Stimulated activated CD4-positive, alpha-beta T cell treated with anti-CD3 and anti-CD28 coated beads, Interleukin-1b, Interleukin-23, amount 100 ng/mL, for 1 hour (primary cell): ENCODE data around the gene CFL1.
"Not testable (repeated sequence)": the region's sequence is repeated elsewhere in the genome, so short reads cannot be mapped to it uniquely, and the experiment has no call there.

Source experiments
- DNase-seq, 2 donors: peaks; one replicate each; pipeline ENCODE4 v3.0.0-alpha.2; 2020; ENCODE audit warnings: low read depth in 2 of 2

Gene CFL1

DNA sequence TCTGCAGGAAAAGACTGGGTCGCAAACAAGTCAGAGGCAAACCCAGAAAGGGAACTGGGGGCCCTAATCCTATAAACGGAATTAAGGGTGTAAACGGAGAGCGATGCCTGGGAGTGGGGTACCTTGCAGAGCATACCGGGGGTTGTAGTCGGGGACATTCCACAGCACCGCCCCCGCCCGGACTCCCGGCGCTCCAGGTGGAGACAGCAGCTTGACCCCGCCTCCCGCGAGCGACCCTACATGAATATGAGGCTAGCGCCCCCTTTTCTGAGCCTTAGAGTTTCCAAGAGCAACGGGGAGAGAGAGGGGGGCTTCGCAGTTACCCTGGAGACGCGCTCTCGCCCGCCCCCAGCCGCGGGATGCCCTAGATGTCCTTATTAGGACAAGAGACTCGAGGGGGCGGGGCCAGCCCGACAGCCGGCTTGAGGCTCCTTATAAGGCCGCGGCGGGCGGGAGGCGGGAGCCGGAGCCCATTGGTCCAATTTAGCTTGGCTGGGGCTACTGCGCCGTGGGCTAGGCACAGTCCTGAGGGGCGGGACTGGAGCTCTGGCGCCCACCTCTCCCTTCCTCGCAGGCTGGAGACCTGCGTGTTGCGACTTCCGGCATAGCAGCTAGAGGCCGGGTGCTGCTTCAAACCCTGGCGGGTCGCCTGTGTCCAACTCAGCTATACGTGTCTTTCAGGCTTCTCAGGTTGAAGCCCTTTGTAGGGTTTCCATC is 1.3 kb upstream of the CFL1 start:
- peak; percentile 95 to 96 for DNase-seq

- DNase-seq: no peak
Measured at GRCh38 chr11:65858681-65859087, 704 bp upstream of the CFL1 start.

DNA sequence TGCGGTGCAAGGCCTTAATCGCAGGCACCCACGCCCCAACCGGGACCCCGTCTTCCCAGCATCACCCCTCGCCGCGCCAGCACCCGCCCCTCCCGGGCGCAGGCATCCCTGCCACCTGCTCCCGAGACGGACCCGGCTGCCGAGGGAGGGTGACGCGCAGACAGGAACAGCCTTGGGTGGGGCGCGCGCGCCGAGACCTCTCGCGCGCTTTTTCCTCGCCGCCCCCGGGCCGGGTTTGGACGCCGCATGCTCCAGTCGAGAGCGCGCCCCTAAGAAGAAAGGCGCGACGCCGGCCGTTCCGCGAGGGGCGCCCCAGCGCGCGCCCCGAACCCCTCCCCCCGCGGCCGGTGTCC is 504 bp downstream of the CFL1 start:
- peak in 1 of 2 donors; percentile 34 for DNase-seq

DNA sequence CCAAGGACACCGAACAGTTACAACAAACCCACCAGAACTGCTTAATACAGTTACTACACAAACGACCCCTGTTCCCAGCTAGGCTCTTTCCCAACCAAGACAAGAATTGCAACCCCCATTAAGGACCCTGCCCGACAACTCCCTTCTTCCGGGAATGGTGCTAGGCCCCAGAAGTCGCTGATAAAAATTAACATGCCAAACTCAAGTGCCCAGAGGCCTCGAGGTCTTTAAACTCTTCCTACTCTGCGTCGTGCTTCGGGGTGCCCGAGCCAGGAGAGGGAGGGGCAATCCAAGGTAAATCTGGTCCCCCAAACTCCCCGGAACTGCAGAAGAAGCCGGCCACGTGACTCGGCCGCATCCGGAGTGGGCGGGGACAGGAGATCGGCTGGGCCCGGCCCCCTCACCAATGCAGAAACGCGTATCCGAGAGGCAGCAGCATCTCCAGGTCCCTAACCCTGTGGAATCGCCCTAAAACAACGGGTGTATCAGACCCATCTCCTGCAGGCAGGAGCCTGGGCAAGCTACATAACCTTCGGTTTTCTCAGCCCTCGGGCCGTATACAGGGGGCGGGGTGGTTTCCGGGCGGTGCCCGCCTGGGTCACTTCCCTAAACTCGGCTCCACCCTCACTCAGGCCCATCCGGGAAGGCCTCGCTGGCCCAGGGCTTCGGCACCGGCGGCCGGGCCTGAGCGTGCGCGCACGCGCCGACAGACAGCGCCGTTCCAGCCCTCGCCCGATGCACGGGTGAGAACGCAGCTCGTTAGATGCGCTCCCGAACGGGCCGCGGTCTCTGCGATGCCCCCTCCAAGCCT is 1.1 kb downstream of the CFL1 start:
- DNase-seq: peak; percentile 53 to 70

DNA sequence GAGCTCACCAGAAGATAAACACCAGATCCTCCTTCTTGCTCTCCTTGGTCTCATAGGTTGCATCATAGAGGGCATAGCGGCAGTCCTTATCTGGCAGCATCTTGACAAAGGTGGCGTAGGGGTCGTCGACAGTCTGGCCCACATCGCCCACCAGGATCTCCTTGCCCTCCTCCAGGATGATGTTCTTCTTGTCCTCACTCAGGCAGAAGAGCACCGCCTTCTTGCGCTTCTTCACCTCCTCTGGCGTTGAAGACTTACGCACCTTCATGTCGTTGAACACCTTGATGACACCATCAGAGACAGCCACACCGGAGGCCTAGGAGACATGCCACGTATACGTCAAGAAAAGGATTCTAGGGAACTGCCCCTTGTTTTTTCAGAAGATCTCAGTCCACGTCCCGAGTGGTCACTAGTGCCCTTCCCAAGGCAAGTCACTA is 2.0 kb downstream of the CFL1 start:
- no peak for DNase-seq

DNA sequence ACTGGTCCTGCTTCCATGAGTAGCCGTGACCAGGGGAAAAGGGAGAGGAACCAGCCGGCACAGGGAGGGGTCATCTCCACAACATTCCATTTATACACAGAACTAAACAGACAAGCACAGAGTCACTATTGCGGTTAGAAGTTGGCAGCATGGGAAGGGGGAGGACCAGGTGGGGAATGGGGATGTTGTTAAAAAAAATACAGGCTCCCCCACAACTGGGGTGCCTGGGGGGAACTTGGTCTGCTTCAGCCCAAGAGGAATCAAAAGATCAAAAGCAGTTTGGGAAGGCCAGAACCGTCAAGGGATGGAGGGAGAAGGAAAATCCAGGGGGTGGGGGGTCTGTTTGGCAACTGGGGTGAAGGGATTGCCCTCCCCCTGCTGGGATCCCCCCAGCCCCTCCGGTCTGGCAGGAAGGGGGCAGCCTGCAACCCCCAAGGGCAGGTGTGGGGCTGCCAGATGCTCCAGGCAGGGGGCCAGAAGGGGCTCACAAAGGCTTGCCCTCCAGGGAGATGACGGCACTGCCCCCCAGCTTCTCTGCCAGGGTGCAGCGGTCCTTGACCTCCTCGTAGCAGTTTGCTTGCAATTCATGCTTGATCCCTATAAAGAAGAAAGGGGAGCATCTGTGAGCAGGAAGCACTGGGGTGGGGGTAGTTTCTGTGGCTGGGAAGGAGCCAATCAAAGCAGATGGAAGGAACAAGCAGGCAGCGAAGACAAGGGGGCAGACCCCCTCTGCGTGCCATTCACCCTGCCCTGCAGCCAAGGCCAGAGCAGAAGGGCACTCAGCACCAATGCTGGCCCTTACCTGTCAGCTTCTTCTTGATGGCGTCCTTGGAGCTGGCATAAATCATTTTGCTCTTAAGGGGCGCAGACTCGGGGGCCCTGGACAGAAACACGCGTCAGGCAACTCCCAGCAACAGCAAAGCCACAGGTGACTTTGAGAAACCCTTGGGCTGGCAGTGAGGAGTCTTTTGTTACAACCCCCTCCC is 2.8 kb downstream of the CFL1 start:
- DNase-seq: no peak

- DNase-seq: no peak
Measured at GRCh38 chr11:65854161-65854592, 3.8 kb downstream of the CFL1 start.

DNA sequence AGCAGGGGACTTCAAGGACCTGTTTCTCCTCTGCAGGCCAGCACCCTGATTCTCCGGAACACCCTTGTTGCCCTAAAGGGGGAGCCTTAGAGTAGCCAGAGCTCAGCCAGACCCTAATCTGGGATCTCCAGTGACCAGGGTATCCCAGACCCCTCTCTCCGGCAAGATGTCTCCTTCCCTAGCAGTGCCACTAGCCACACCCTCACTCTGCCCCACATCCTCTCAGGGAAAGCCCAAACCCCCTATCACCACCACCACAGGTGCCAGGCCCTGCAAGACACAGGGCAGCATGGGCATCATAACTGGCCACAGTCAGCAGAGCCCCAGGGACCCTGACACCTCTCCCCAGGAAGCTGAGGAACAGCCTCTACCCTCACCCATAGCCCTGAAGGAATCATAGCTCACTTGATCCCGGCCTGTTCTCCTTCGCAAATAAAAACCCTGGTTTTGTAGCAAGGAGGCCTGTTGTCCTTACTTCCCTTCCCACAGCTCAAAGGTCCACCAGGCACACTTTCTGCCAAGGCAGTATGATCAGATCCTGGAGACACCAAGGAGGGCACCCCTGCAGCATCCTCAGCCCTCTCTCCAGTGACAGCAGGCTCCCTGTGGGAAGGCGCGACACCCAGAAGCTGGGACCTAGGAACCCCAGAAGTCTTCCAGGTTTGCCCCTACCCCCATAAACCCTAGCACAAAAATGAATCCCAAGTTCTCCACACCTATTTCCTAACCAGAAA is 4.6 kb downstream of the CFL1 start:
- no peak for DNase-seq

DNA sequence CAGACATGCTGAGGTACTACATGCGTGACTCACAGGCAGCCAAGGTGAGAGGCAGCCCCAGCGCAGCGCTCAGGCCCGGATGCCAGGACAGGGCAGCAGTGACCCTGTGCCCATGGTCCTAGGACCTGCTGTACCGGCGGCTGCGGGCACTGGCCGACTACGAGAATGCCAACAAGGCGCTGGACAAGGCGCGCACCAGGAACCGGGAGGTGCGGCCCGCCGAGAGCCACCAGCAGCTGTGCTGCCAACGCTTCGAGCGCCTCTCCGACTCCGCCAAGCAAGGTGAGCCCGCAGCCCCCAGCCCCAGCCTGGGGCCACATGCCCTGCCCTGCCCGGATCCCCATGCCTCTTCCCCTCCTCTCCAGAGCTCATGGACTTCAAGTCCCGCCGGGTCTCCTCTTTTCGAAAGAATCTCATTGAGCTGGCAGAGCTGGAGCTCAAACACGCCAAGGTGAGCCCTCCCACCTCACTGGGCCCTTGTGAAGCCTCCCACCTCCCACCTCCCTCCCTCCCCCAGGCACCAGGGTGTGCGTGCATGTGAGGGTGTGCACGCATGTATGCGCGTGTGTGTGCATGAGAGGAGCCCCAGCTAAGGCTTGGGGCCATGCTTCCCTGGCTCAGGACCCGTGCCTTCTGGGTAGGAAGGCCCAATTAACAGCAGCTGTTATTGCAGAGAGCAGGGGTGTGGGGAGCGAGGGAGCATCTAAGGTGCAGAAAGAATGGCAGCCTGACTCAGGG is 5.3 kb downstream of the CFL1 start:
- no peak for DNase-seq

DNA sequence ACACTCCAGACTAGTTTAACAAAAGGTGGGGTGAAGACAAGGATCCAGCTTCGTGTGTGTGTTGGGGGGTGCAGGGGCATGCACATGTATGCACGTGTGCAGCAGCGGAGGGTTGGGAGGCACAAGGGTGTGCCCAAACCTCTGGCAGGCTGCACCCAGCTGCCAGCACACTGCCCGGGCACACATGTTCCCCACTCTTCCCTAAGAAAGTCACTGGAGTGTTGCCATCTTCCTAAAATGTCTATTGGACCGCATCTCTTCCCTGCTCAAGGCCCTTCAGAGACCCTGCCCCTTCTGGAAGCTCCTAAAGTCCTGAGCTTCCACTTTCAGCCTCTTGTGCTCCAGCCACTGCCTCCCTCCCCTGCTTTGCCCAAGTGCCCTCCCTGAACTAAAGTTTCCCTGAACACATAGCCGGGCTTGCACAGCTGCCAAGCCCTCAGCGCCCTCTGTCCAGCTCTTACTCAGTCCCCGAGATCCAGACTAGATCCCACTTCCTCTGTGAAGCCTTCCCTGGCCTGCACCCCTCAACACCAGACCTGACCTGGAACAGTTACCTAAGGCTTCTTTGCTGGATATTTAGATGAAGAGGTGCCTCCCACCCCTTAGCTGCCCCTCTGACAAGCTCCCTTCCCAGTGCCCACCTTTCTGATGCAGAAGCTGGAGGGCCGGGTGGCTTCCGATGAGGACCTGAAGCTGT is 6.0 kb downstream of the CFL1 start:
- no peak for DNase-seq

DNA sequence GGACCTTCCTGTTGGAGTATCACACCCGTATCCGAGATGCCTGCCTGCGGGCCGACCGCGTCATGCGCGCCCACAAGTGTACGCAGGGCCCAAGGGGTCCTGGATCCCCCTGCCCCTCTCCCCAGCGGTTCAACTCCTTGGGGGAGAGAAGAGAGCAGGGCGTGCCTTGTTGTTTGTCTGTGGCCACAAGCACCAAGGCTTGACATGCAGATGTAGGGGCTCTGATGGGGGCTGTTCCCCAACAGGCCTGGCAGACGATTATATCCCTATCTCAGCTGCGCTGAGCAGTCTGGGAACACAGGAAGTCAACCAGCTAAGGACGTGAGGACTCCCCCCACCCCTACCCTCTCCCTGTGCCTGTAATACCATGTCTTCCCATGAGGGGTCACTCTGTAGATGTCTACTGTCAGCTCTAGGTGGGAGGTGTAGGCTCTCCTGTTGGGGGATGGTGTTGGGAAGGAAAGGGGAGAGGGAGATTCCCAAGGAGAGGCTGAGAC is 6.8 kb downstream of the CFL1 start:
- DNase-seq: no peak

GRCh38 chr11:65850217-65851082 is 7.5 kb downstream of the CFL1 start:
- DNase-seq: no peak

DNA sequence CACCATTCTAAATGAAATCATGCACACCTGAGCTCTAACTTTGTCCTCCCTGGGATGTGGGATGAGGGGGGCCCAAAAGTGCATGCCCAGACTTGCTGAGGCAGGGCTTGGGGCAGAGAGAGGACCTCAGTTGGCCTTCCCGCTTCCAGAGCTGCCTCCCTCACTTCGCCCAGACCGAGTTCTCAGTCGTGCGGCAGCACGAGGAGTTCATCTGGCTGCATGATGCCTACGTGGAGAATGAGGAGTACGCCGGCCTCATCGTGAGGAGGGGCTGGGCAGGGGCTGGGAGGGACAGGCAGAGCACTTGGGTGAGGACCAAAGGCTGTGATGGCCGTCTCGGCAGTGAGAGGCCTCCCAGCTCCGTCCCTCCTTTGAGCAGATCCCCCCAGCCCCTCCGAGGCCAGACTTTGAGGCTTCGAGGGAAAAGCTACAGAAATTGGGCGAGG is 8.2 kb downstream of the CFL1 start:
- no peak for DNase-seq

GRCh38 chr11:65849366-65849765 is 8.6 kb downstream of the CFL1 start:
- DNase-seq: no peak

DNA sequence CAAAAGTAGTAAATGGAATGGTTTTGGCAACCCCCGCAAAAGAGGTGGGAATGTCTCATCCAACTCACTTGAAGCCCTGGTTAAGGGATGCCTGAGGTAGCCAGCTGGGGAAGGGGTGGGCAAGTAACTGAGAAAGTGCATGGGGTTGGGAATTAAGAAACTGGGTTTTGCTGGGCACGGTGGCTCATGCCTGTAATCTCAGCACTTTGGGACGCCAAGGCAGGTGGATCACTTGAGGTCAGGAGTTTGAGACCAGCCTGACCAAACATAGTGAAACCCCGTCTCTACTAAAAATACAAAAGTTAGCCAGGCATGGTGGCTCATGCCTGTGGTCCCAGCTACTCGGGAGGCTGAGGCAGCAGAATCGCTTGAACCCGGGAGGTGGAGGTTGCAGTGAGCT is 9.3 kb downstream of the CFL1 start:
- not testable (repeated sequence) for DNase-seq

DNA sequence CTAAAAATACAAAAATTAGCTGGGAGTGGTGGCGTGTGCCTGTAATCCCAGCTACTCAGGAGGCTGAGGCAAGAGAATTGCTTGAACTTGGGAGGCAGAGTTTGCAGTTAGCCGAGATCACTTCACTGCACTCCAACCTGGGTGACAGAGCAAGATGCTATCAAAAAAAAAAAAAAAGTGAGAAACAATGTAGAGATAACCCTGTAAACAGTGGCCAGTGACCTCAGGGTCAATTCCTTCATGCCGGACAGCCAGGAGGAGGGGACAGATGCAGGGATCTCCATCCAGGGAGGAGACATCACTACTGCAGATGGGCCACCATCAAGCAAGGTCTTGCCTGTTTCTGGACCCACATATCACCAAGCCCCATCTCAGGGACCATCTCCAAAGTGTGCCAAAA is 10.2 kb downstream of the CFL1 start:
- DNase-seq: no peak

GRCh38 chr11:65844231-65844872 is 13.6 kb downstream of the CFL1 start:
- DNase-seq: no peak

DNA sequence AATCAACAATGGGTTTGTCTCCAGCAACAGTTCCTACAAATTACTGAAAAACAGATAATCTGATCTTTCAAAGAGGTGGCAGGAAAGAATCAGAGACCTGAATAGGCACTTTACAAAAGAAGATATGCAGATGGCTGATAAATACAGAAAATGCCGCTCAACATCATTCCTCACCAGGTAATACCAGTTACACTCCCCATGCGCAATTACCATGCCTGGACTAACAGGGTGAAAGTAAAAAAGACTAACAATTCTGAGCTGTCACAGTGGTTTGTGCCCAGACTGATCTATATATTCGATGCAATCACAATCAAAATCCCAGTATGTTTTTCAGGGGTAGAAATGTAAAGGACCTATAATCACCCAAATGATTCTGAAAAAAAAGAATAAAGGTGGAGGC is 14.2 kb downstream of the CFL1 start:
- DNase-seq: no peak
